SU-DHL-6 (cell line): ENCODE data around the gene CA5A.

Source experiments
- CTCF ChIP-seq: fragments of 200-600 bp; sonication (generic); IDR thresholded peaks from one replicate; pipeline ENCODE4 v1.5.1; 2017; ENCODE audit warnings: antibody characterized with exemption, mild to moderate bottlenecking, low read length, moderate library complexity; ENCODE audit not compliant: insufficient read depth, poor library complexity, severe bottlenecking
- EZH2phosphoT487 ChIP-seq: fragments of 200-600 bp; sonication (generic), shearing (Covaris generic); conservative IDR thresholded peaks from 2 replicates; pipeline ENCODE4 v1.6.1; 2018; ENCODE audit warnings: mild to moderate bottlenecking, antibody characterized with exemption, low read length, moderate library complexity, mixed read lengths

DNA sequence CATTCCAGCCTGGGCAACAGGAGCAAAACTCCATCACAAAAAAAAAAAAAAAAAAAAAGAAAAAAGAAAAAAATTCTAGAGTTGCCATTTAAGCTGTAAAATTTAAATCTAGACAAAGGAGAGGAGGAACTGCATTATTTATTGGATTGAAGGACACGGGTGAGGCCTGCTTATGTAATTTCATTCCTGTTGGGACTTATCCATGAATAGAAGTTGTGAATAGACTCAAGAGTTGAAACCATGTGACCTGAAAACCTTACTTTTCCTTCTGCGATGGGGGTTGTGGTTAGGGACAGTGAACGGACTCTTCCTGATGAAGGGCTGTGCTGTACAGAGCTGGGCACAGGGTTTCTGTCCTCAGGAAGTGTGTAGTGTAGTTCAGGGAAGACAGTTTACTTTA is 37.4 kb upstream of the CA5A start:
- TF ChIP-seq CTCF = no peak
- no peak for TF ChIP-seq EZH2phosphoT487
